SU-DHL-6 (cell line): ENCODE results near the gene UBAP1.

Experiments used
- H2AFZ ChIP-seq: fragments of 200-600 bp; sonication (generic); 2 replicates; pipeline ENCODE4 v1.6.1; 2014; ENCODE audit warnings: low read depth, mild to moderate bottlenecking, moderate library complexity, mixed read lengths, antibody characterized with exemption, low read length; ENCODE audit not compliant: severe bottlenecking
- H3F3A ChIP-seq: fragments of 200-600 bp; shearing (Covaris generic); 2 replicates; pipeline ENCODE4 v1.6.0; 2016; ENCODE audit warnings: antibody characterized with exemption, mild to moderate bottlenecking; ENCODE audit not compliant: insufficient read depth
- H3K27ac ChIP-seq: fragments of 200-600 bp; sonication (generic); 2 replicates; pipeline ENCODE4 v1.5.1; 2016; ENCODE audit warnings: low read depth, mild to moderate bottlenecking, low read length, moderate library complexity, mixed read lengths
- H3K27me3 ChIP-seq: fragments of 200-600 bp; sonication (generic), shearing (Covaris generic); 2 replicates; pipeline ENCODE4 v1.6.0; 2014; ENCODE audit warnings: mild to moderate bottlenecking, low read length
- H3K36me3 ChIP-seq: fragments of 200-600 bp; sonication (generic); 2 replicates; pipeline ENCODE4 v1.6.1; 2014; ENCODE audit warnings: mild to moderate bottlenecking, low read length, mixed read lengths
- H3K4me2 ChIP-seq: fragments of 300-600, 200-600 bp; shearing (Covaris generic), sonication (generic); 2 replicates; pipeline ENCODE4 v1.6.0; 2014; ENCODE audit warnings: low read length, low read depth, mild to moderate bottlenecking; ENCODE audit not compliant: poor library complexity, severe bottlenecking
- H3K4me3 ChIP-seq: fragments of 200-600 bp; sonication (generic); 2 replicates; pipeline ENCODE4 v1.5.1; 2014; ENCODE audit warnings: antibody characterized with exemption, low read length, mild to moderate bottlenecking, mixed read lengths; ENCODE audit not compliant: insufficient read depth, poor library complexity, severe bottlenecking
- H3K79me2 ChIP-seq: fragments of 200-600 bp; sonication (generic); 2 replicates; pipeline ENCODE4 v1.6.1; 2014; ENCODE audit warnings: mild to moderate bottlenecking, low read length, moderate library complexity; ENCODE audit not compliant: insufficient read depth
- H3K9ac ChIP-seq: fragments of 200-600 bp; sonication (generic); 2 replicates; pipeline ENCODE4 v1.7.0; 2014; ENCODE audit warnings: mild to moderate bottlenecking, low read length
- H3K9me2 ChIP-seq: fragments of 200-600 bp; sonication (generic); replicated peaks from 2 replicates; pipeline ENCODE4 v1.6.1; 2014; ENCODE audit warnings: low read length; ENCODE audit not compliant: insufficient read depth
- H3K9me3 ChIP-seq: fragments of 200-600 bp; sonication (generic); 2 replicates; pipeline ENCODE4 v1.6.1; 2014; ENCODE audit warnings: low read length, mixed read lengths; ENCODE audit not compliant: insufficient read depth
- H4K20me1 ChIP-seq: fragments of 200-600 bp; sonication (generic); 2 replicates; pipeline ENCODE4 v1.6.1; 2014; ENCODE audit warnings: low read depth, mild to moderate bottlenecking, antibody characterized with exemption, low read length, moderate library complexity, mixed read lengths
- CTCF ChIP-seq: fragments of 200-600 bp; sonication (generic); IDR thresholded peaks from one replicate; pipeline ENCODE4 v1.5.1; 2017; ENCODE audit warnings: antibody characterized with exemption, mild to moderate bottlenecking, low read length, moderate library complexity; ENCODE audit not compliant: insufficient read depth, poor library complexity, severe bottlenecking
- EZH2phosphoT487 ChIP-seq: fragments of 200-600 bp; sonication (generic), shearing (Covaris generic); conservative IDR thresholded peaks from 2 replicates; pipeline ENCODE4 v1.6.1; 2018; ENCODE audit warnings: mild to moderate bottlenecking, antibody characterized with exemption, low read length, moderate library complexity, mixed read lengths

The UBAP1 gene

DNA sequence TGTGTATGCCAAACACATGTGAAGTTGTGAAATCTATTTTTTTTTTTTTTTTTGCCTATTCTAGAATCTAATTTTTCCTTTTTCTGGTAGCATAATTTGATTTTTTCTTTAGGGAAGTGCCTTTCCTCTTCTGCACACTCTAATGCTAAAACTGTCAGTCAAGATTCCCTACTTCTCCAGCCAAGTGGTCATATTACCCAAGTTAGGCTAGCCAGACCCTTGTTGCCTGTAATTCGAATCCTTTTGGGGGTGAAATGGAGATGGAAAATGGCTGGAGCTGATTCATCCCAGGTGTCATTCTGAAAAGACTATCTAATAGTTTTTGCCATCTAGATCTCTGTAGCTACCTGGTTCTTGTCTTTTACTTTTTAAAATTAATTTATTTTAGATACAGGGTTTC, 24.8 kb upstream of the UBAP1 start:
- Histone ChIP-seq H4K20me1 (no peaks in the 10 kb centered on the region), H2AFZ (no peak overlapping the region), H3K9ac (no peak overlapping the region), H3K79me2 (no peaks in the 10 kb centered on the region), H3K27ac (no peak overlapping the region), H3K27me3 (no peaks in the 10 kb centered on the region), H3K4me3 (no peak overlapping the region), H3K36me3 (no peaks in the 10 kb centered on the region), H3K9me2 (no peaks in the 10 kb centered on the region), H3F3A (no peaks in the 10 kb centered on the region), H3K9me3 (no peaks in the 10 kb centered on the region), H3K4me2 (no peak overlapping the region)
- TF ChIP-seq CTCF (no peak), EZH2phosphoT487 (no peak)

DNA sequence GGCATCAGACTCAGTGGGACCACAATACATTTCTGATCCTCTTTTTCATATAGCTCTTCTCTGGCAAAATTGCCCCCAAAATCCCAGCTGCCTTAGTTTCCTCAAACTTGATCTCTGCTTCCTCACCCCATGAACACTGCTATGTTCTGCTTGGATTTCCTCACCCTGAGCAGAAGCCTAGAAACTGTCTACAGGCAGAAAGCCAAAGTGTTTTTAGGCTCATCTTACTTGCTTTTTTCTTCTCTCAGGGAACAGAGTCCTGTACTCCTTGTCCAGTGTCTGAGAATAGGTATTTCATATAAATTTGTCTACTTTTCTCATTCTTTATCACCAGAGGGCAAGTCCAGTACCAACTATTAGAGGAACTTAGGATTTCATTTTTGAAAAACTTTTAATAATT, 21.5 kb upstream of the UBAP1 start:
- Histone ChIP-seq H4K20me1 (no peaks in the 10 kb centered on the region), H3K79me2 (no peaks in the 10 kb centered on the region), H3K9me2 (no peaks in the 10 kb centered on the region), H3F3A (no peaks in the 10 kb centered on the region), H2AFZ (no peak overlapping the region), H3K9me3 (no peaks in the 10 kb centered on the region), H3K36me3 (no peaks in the 10 kb centered on the region), H3K9ac (no peak overlapping the region), H3K27me3 (no peaks in the 10 kb centered on the region), H3K4me3 (no peak overlapping the region), H3K4me2 (no peak overlapping the region), H3K27ac (no peak overlapping the region)
- TF ChIP-seq CTCF, result no peak
- TF ChIP-seq EZH2phosphoT487, result no peak

GRCh38 chr9:34157898-34158297, 20.9 kb upstream of the UBAP1 start:
- Histone ChIP-seq H3K9me2 (no peaks in the 10 kb centered on the region), H4K20me1 (no peaks in the 10 kb centered on the region), H2AFZ (no peak overlapping the region)

More at GRCh38 chr9:34157898-34158297, 20.9 kb upstream of the UBAP1 start:
- TF ChIP-seq EZH2phosphoT487 (no peak), CTCF (no peak)
- Histone ChIP-seq H3K36me3 (no peaks in the 10 kb centered on the region), H3K27me3 (no peaks in the 10 kb centered on the region), H3K79me2 (no peaks in the 10 kb centered on the region), H3F3A (no peaks in the 10 kb centered on the region), H3K27ac (no peak overlapping the region), H3K4me3 (no peak overlapping the region), H3K4me2 (no peak overlapping the region), H3K9me3 (no peaks in the 10 kb centered on the region), H3K9ac (no peak overlapping the region)
